Karpas-422 (cell line): Measurements from ENCODE around the gene ZNF334. TPM values are rescaled to one million over a fixed set of nuclear protein-coding genes. Genes with fewer than 3 reads are reported as not detected.
A peak's percentile ranks its signal among the peaks of the same experiment; 100 is the strongest.

Experiments
- DNase-seq: peaks from one replicate; pipeline ENCODE4 v3.0.0-alpha.2; 2015
- H2AFZ ChIP-seq: fragments of 200-600 bp; sonication (generic); 2 replicates; pipeline ENCODE4 v1.6.1; 2014; ENCODE audit warnings: antibody characterized with exemption, low read length, mixed read lengths
- H3K27ac ChIP-seq: fragments of 200-600 bp; sonication (generic); 2 replicates; pipeline ENCODE4 v1.5.1; 2014; ENCODE audit warnings: mild to moderate bottlenecking, low read length, moderate library complexity
- H3K27me3 ChIP-seq: fragments of 200-600 bp; sonication (generic); 2 replicates; pipeline ENCODE4 v1.6.1; 2014; ENCODE audit warnings: low read length, mixed read lengths
- H3K36me3 ChIP-seq: fragments of 200-600 bp; sonication (generic); 2 replicates; pipeline ENCODE4 v1.6.1; 2014; ENCODE audit warnings: low read length, mixed read lengths; ENCODE audit not compliant: insufficient read depth
- H3K4me1 ChIP-seq: fragments of 200-600 bp; sonication (generic); 2 replicates; pipeline ENCODE4 v1.6.1; 2014; ENCODE audit warnings: mild to moderate bottlenecking, low read length, mixed read lengths
- H3K4me2 ChIP-seq: fragments of 200-600 bp; sonication (generic); 2 replicates; pipeline ENCODE4 v1.6.1; 2014; ENCODE audit warnings: low read length, low read depth, mild to moderate bottlenecking; ENCODE audit not compliant: poor library complexity, severe bottlenecking
- H3K4me3 ChIP-seq: fragments of 200-600 bp; sonication (generic); 2 replicates; pipeline ENCODE4 v1.5.1; 2014; ENCODE audit warnings: mild to moderate bottlenecking, antibody characterized with exemption, low read length, mixed read lengths
- H3K79me2 ChIP-seq: fragments of 200-600 bp; sonication (generic); 2 replicates; pipeline ENCODE4 v1.6.1; 2014; ENCODE audit warnings: mild to moderate bottlenecking, low read length, mixed read lengths
- H3K9ac ChIP-seq: fragments of 200-600 bp; sonication (generic); 2 replicates; pipeline ENCODE4 v1.6.0; 2014; ENCODE audit warnings: low read length
- H3K9me2 ChIP-seq: fragments of 200-600 bp; sonication (generic), shearing (Covaris generic); replicated peaks from 2 replicates; pipeline ENCODE4 v1.6.0; 2014; ENCODE audit warnings: mild to moderate bottlenecking, low read length, moderate library complexity; ENCODE audit not compliant: insufficient read depth
- H3K9me3 ChIP-seq: fragments of 300-700, 200-600 bp; sonication (generic); 2 replicates; pipeline ENCODE4 v1.6.1; 2014; ENCODE audit warnings: low read length, mixed read lengths
- H4K20me1 ChIP-seq: fragments of 200-600 bp; sonication (generic); 2 replicates; pipeline ENCODE4 v1.6.1; 2014; ENCODE audit warnings: mild to moderate bottlenecking, antibody characterized with exemption, low read length, low read depth; ENCODE audit not compliant: insufficient read depth
- total RNA-seq: library from RNA; depleted of rRNA; stranded (reverse); fragments of >200 nt; shearing (Covaris generic); gene quantifications from 2 replicates; pipeline ENCODE4 v1.2.3, GENCODE V29; 2014; ENCODE audit warnings: low replicate concordance; rRNA removed

ZNF334 gene
- total RNA-seq = not detected in 2 replicates

DNA sequence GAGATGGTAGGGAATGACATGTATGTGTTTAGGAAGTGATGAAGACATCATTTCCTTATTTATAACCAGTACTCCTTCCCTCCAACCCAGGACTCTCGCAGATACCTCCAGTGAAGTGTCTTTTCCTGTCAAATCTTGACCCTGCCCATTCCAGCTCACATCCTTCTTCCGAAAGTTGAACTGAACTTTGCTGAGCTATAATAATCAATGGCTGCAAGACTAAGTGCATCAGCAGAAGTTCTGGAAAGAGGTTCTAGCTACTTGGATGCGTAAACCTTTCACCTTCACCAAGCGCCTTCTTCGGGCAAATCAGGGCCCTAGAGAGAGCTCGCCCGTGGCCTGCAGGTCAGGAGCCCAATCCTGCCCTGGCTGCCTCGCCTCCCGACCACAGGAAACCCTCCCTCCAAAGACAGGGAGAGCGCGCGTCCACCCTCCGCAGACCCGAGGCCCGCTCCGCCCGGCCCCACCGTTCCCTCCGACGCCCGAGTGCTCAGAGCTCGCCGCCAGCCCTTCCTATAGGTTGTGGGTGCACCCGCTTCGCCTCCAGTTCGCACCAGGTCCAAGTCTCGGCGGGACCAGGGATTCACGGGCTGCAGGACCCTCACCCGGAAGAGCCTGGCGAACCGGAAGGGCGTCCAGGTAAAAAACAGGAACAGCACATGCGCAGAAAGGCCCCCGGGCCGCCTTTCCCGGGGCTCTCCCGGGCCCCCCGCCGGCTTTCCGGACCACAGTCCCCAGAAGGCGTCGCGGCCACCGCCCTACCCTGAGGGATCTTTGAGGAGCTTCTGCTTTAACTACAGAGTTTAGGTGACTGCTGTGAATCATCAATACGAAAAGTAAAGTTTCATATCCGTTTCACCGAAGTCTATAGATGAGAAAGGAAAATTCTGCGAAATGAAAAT, at the start of gene ZNF334:
Gene ZNF334 (minus strand): TSS at position 617 of the 902 bp plus-strand sequence. CDS start 1,457 bp downstream, outside the sequence.
- Histone ChIP-seq H2AFZ (no peak within 1 kb of the TSS), H3K36me3 (no peaks in the 10 kb centered on the region), H3K79me2 (no peaks in the 10 kb centered on the region), H4K20me1 (no peaks in the 10 kb centered on the region), H3K9me2 (no peaks in the 10 kb centered on the region), H3K4me3 (no peak within 1 kb of the TSS), H3K4me2 (no peak within 1 kb of the TSS), H3K27me3 (no peaks in the 10 kb centered on the region), H3K9me3 (no peaks in the 10 kb centered on the region), H3K4me1 (no peaks in the 10 kb centered on the region), H3K9ac (no peak within 1 kb of the TSS), H3K27ac (no peak within 1 kb of the TSS)
- DNase-seq = peak; percentile 20

DNA sequence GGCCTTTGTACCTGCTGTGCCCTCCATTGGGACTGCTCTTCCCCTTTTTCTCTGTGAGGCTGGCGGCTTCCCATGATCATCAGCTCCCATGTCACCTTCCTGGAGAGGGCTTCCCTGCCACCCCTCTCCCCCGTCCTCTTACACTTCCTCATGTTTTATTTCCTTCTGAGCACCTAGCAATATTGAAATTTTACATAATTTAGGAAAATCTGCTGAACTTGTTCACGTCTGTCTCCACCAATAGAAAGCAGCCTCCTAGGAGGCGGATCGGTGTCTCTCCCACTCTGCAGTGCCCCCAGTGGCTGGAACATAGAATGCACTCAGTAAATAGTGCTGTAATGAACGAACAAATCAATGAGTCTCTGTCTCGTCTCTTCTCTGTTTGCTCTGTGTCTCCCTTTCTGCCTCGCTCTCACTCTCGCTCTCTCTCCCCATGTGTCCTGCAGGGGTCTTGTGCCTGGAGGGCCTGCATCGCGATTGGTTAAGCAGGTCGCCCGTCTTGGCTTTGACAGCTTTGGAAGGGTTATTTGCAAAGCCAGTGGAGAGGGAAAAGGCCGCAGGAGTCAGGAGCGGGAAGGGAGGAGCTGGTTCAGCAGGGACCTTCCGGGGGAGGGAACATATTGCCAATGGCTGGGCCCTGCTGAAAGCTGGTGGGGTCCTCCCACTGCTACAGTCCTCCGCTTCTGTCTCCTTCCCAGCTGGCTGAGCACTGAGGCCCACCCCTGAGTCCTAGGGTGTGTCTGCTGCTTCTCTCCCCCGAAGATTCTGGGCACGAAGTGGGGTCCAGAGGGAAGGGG, 49.2 kb upstream of the ZNF334 start:
- Histone ChIP-seq H3K4me3 (no peak overlapping the region), H4K20me1 (no peaks in the 10 kb centered on the region), H2AFZ (no peak overlapping the region), H3K4me1 (peaks cover 4% of the 10 kb centered on the region), H3K4me2 (no peak overlapping the region), H3K9me3 (no peaks in the 10 kb centered on the region), H3K36me3 (no peaks in the 10 kb centered on the region), H3K27ac (no peak overlapping the region), H3K9ac (no peak overlapping the region), H3K79me2 (no peaks in the 10 kb centered on the region), H3K27me3 (no peaks in the 10 kb centered on the region; the same call in 1 of the 2 replicates), H3K9me2 (no peaks in the 10 kb centered on the region)
- peak; percentile 89 for DNase-seq

- no peak overlapping the region for H3K27ac ChIP-seq
- H3K36me3 ChIP-seq = no peaks in the 10 kb centered on the region
- no peaks in the 10 kb centered on the region for H4K20me1 ChIP-seq
- H3K9me2 ChIP-seq = no peaks in the 10 kb centered on the region
- H3K27me3 ChIP-seq = no peaks in the 10 kb centered on the region; the same call in 1 of the 2 replicates
- H2AFZ ChIP-seq = no peak overlapping the region
- H3K4me2 ChIP-seq = no peak overlapping the region
- DNase-seq = no peak
- H3K79me2 ChIP-seq = no peaks in the 10 kb centered on the region
- H3K4me1 ChIP-seq = peaks cover 4% of the 10 kb centered on the region
- no peak overlapping the region for H3K4me3 ChIP-seq
- H3K9ac ChIP-seq = no peak overlapping the region
- no peaks in the 10 kb centered on the region for H3K9me3 ChIP-seq
Measured at GRCh38 chr20:46562009-46562372, 48.6 kb upstream of the ZNF334 start.

DNA sequence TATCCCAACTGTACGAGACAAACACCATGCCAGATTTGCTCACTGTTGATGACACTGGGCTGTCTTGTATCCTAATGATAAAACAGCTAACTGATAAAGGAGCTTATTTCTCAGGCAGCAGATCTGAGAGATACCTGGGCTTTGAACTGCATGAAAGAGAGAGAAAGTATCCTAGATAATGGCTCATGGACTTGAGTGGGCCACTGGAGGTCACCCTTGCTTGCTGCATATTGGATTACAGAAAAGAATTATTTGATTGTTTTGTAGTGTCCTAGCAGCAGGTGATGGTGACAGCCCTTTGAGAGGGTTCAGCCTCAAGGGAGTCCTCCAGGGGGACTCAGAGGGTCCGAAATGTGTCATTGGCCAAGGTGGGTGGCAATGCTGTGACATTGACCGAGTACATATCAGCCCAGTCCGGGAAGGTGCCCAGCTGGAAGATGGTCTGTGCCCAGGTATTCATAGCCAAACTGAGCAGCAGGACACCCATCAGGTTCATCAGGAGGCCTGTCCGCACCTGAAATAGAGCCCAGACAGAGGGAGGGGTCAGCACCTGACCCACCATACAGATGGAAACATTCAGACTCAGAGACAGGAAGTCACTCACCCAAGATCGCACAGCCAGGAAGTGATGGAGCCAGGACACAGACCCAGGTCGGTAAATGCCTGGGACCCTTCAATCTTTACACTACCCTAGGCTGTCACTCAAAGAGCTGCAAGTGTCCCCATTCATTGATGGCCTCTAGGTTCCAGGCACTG, 46.5 kb upstream of the ZNF334 start:
- Histone ChIP-seq H3K36me3 (no peaks in the 10 kb centered on the region), H3K4me3 (no peak overlapping the region), H3K9ac (no peak overlapping the region), H3K4me1 (peaks cover 4% of the 10 kb centered on the region), H3K4me2 (no peak overlapping the region), H3K9me2 (no peaks in the 10 kb centered on the region), H3K27ac (no peak overlapping the region), H2AFZ (no peak overlapping the region), H4K20me1 (no peaks in the 10 kb centered on the region), H3K27me3 (no peaks in the 10 kb centered on the region; the same call in 1 of the 2 replicates), H3K79me2 (no peaks in the 10 kb centered on the region), H3K9me3 (no peaks in the 10 kb centered on the region)
- no peak for DNase-seq

- H3K4me2 ChIP-seq = no peak overlapping the region
- H4K20me1 ChIP-seq = no peaks in the 10 kb centered on the region
- H3K36me3 ChIP-seq = no peaks in the 10 kb centered on the region
- H3K9me2 ChIP-seq = no peaks in the 10 kb centered on the region
- no peak overlapping the region for H2AFZ ChIP-seq
- DNase-seq = no peak
- no peak overlapping the region for H3K27ac ChIP-seq
- H3K9ac ChIP-seq = no peak overlapping the region
- no peak overlapping the region for H3K4me3 ChIP-seq
- H3K79me2 ChIP-seq = no peaks in the 10 kb centered on the region
- no peaks in the 10 kb centered on the region; the same call in 1 of the 2 replicates for H3K27me3 ChIP-seq
- peaks cover 4% of the 10 kb centered on the region for H3K4me1 ChIP-seq
- no peaks in the 10 kb centered on the region for H3K9me3 ChIP-seq
Measured at GRCh38 chr20:46559001-46559400, 45.6 kb upstream of the ZNF334 start.

- Histone ChIP-seq H4K20me1 (no peaks in the 10 kb centered on the region), H3K4me1 (peaks cover 4% of the 10 kb centered on the region), H3K79me2 (no peaks in the 10 kb centered on the region), H3K9ac (no peak overlapping the region), H2AFZ (no peak overlapping the region), H3K4me2 (no peak overlapping the region), H3K9me2 (no peaks in the 10 kb centered on the region), H3K9me3 (no peaks in the 10 kb centered on the region), H3K27ac (no peak overlapping the region), H3K4me3 (no peak overlapping the region), H3K27me3 (no peaks in the 10 kb centered on the region; the same call in 1 of the 2 replicates), H3K36me3 (no peaks in the 10 kb centered on the region)
- no peak for DNase-seq
Measured at GRCh38 chr20:46558511-46558959, 45.2 kb upstream of the ZNF334 start.

GRCh38 chr20:46557231-46557956, 44.0 kb upstream of the ZNF334 start:
- no peak for DNase-seq
- no peak overlapping the region for H2AFZ ChIP-seq
- no peaks in the 10 kb centered on the region for H3K9me2 ChIP-seq
- H3K4me3 ChIP-seq = no peak overlapping the region
- H3K36me3 ChIP-seq = no peaks in the 10 kb centered on the region
- no peaks in the 10 kb centered on the region; the same call in 1 of the 2 replicates for H3K27me3 ChIP-seq
- H3K9me3 ChIP-seq = no peaks in the 10 kb centered on the region
- no peaks in the 10 kb centered on the region for H3K79me2 ChIP-seq
- H4K20me1 ChIP-seq = no peaks in the 10 kb centered on the region
- H3K27ac ChIP-seq = no peak overlapping the region
- H3K4me1 ChIP-seq = peaks cover 4% of the 10 kb centered on the region
- H3K9ac ChIP-seq = no peak overlapping the region
- no peak overlapping the region for H3K4me2 ChIP-seq
